Naive thymus-derived CD4-positive, alpha-beta T cell (primary cell): ENCODE data around the gene MSL3B.

ENCODE experiments used
- ATAC-seq: fragments of 150-1000 bp; cut with Tn5 transposase; 2 replicates; pipeline ENCODE4 v1.10.0; 2021; ENCODE audit warnings: mild to moderate bottlenecking, moderate library complexity
- CTCF ChIA-PET: fragments of 350-600 bp; sonication (Branson Sonifier 250); formaldehyde crosslinking; loops from one replicate; lab custom pipeline; 2021; ENCODE audit warnings: antibody characterized with exemption; lab: Charles Lee
- POLR2A ChIA-PET: fragments of 350-600 bp; sonication (Branson Sonifier 250); formaldehyde crosslinking; loops from one replicate; lab custom pipeline; 2021; ENCODE audit warnings: antibody characterized with exemption, inconsistent platforms; lab: Charles Lee
- DNase-seq, 9 donors: peaks; one replicate each; pipeline versions ENCODE4 v3.0.0 to v3.0.0-alpha.2; 2020 to 2022; ENCODE audit warnings: mixed read lengths in 1 of 9
- H3K27ac ChIP-seq: one replicate; pipeline ENCODE4 v1.7.0; 2013; ENCODE audit warnings: mild to moderate bottlenecking, low read depth, low read length, moderate library complexity
- H3K27me3 ChIP-seq, 2 donors: one replicate each; pipeline ENCODE4 v1.7.0; 2013; ENCODE audit warnings: low read length in 2 of 2, mild to moderate bottlenecking in 2 of 2, moderate library complexity in 2 of 2; ENCODE audit not compliant: control insufficient read depth in 2 of 2, insufficient read depth in 2 of 2
- H3K36me3 ChIP-seq, 3 experiments: 1 replicate in 2 of 3; 2 replicates in 1 of 3; pipeline ENCODE4 v1.7.0; 2013; ENCODE audit warnings: low read length in 3 of 3, mild to moderate bottlenecking in 3 of 3, moderate library complexity in 1 of 3; ENCODE audit not compliant: insufficient read depth in 3 of 3, control insufficient read depth in 2 of 3
- H3K4me1 ChIP-seq, 2 donors: one replicate each; pipeline ENCODE4 v1.7.0; 2013; ENCODE audit warnings: low read length in 2 of 2, mild to moderate bottlenecking in 2 of 2, moderate library complexity in 1 of 2; ENCODE audit not compliant: control insufficient read depth in 2 of 2, insufficient read depth in 2 of 2
- H3K4me3 ChIP-seq: 2 replicates; pipeline ENCODE4 v1.7.0; 2013; ENCODE audit warnings: mild to moderate bottlenecking, low read length
- H3K9me3 ChIP-seq, 3 experiments: 1 replicate in 2 of 3; 2 replicates in 1 of 3; pipeline ENCODE4 v1.7.0; 2013; ENCODE audit warnings: low read length in 3 of 3; ENCODE audit not compliant: control insufficient read depth in 2 of 3
- H3K27ac Mint-ChIP-seq, 9 donors: one replicate each; pipeline ENCODE4 v1.8.0; 2020 to 2022; ENCODE audit warnings: mixed read lengths in 9 of 9, mild to moderate bottlenecking in 8 of 9, moderate library complexity in 5 of 9, inconsistent platforms in 2 of 9
- H3K27me3 Mint-ChIP-seq, 5 donors: one replicate each; pipeline ENCODE4 v1.8.0; 2021 to 2022; ENCODE audit warnings: mixed read lengths in 5 of 5, mild to moderate bottlenecking in 1 of 5
- H3K36me3 Mint-ChIP-seq, 5 donors: one replicate each; pipeline ENCODE4 v1.8.0; 2020 to 2022; ENCODE audit warnings: mixed read lengths in 5 of 5, mild to moderate bottlenecking in 3 of 5, inconsistent platforms in 1 of 5
- H3K4me1 Mint-ChIP-seq, 7 donors: one replicate each; pipeline ENCODE4 v1.8.0; 2020 to 2022; ENCODE audit warnings: mixed read lengths in 7 of 7, mild to moderate bottlenecking in 3 of 7, inconsistent platforms in 1 of 7
- H3K4me3 Mint-ChIP-seq, 10 donors: one replicate each; pipeline ENCODE4 v1.8.0; 2020 to 2022; ENCODE audit warnings: mild to moderate bottlenecking in 10 of 10, mixed read lengths in 10 of 10, moderate library complexity in 6 of 10, inconsistent platforms in 2 of 10
- H3K9me3 Mint-ChIP-seq, 11 donors: one replicate each; pipeline ENCODE4 v1.8.0; 2020 to 2022; ENCODE audit warnings: mixed read lengths in 11 of 11, mild to moderate bottlenecking in 4 of 11, inconsistent platforms in 1 of 11, moderate library complexity in 1 of 11
- intact Hi-C, 2 donors: fragments of 100-400 bp; cut with micrococcal nuclease; formaldehyde crosslinking; loops; one replicate each; pipeline ENCODE4 v1.15.1; 2023

MSL3B gene

DNA sequence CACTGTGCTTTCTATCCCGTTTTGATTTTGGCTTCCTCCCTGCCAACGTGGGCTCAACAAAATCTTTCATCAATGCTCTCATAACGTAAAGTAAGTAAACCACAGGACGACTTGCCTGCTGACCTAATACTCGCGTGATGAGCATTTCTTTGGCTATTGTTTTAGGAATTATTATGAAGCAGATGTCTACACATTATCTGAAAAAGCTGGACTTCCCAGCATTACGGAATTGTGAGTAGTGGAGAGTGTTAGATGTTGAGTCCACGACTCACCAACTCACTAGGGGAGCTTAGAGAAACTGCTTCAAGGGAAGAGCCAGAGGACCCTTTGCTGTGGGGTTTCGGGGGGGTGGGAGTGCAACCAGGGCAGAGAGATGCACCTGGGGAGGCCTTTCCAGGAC, 35.8 kb downstream of the MSL3B start:
- no peak for DNase-seq
- Mint-ChIP-seq H3K4me3 (no peak overlapping the region), H3K36me3 (peaks cover 0 to 15% (median 0%) of the 10 kb centered on the region in 5 donors), H3K9me3 (peaks cover 0 to 3% (median 0%) of the 10 kb centered on the region in 11 donors), H3K27me3 (no peaks in the 10 kb centered on the region), H3K4me1 (peaks cover 0 to 7% (median 0%) of the 10 kb centered on the region in 7 donors), H3K27ac (no peak overlapping the region)
- CTCF ChIA-PET, result no interaction called here
- intact Hi-C loops, result no loop called here
- Histone ChIP-seq H3K4me3 (no peak overlapping the region), H3K36me3 (no peaks in the 10 kb centered on the region), H3K27me3 (no peaks in the 10 kb centered on the region), H3K27ac (no peak overlapping the region), H3K9me3 (no peaks in the 10 kb centered on the region), H3K4me1 (no peaks in the 10 kb centered on the region)
- POLR2A ChIA-PET, result no interaction called here
- no peak for ATAC-seq

DNA sequence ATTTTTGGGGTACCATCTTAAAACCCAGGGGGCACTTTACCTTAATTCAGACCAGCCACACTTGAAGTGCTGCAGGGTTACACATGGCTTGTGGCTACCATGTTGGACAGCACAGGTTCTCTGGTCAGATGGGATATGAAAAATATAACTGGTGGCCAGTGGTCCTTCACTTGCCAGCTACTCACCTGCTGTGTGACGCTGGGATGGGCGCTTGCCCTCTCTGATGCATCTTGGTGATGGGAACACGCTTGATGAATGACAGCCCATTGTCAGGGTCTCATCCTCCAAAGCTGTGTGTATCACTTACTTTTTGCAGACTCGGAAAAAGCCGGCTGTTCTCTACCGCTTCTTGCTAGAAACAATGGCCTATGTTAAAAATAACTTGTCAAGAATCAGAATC, 36.3 kb downstream of the MSL3B start:
- no peaks in the 10 kb centered on the region for H3K27me3 ChIP-seq
- Mint-ChIP-seq H3K4me3 (no peak overlapping the region), H3K4me1 (peaks cover 0 to 5% (median 0%) of the 10 kb centered on the region in 7 donors), H3K27me3 (peaks cover 0 to 2% (median 0%) of the 10 kb centered on the region in 5 donors), H3K27ac (no peak overlapping the region), H3K36me3 (peaks cover 0 to 12% (median 0%) of the 10 kb centered on the region in 5 donors), H3K9me3 (peaks cover 0 to 3% (median 0%) of the 10 kb centered on the region in 11 donors)
- H3K4me3 ChIP-seq, result no peak overlapping the region
- no peaks in the 10 kb centered on the region for H3K4me1 ChIP-seq
- no peak overlapping the region for H3K27ac ChIP-seq
- H3K9me3 ChIP-seq, result no peaks in the 10 kb centered on the region
- ATAC-seq (no peak), DNase-seq (no peak)
- CTCF ChIA-PET, result no interaction called here
- POLR2A ChIA-PET, result no interaction called here
- intact Hi-C loops, result no loop called here
- H3K36me3 ChIP-seq, result no peaks in the 10 kb centered on the region

DNA sequence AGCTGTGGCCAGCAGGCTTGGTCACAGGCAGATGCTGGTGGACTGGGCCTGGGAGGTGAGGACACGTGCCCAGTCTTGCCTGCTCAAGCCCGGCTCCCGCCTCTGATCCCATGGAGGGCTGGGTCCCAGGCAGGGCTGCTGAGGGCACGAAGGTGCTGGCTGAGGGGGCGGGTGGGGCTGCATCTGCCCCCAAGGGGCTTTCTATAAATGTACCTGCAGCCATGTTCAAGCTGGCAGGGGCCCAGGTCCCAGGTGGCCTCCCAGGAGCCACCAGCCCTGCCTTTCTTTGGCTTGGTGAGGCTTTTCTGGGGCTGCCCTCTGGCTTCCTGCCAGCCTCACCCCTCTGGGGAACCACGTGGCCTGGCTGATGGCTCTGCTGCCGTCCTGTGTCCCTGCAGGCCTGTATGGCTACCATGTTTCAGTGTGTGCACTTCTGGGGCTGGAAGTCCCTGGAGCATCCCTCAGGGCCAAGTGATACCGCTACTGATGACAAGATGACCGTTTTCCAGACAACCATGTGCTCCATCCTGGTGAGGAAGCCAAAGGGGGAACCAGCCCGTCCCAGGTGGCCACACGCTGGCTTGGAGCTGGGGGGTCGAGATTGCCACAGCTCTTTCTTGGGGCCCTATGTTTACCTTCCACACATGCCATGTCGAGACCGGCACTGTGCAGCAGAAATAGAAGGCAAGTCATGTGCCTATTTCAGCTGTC, 37.0 kb downstream of the MSL3B start:
- no peaks in the 10 kb centered on the region for H3K27me3 ChIP-seq
- ChIA-PET POLR2A (no interaction called here), CTCF (no interaction called here)
- Mint-ChIP-seq H3K4me3 (no peak overlapping the region), H3K4me1 (peaks cover 0 to 5% (median 0%) of the 10 kb centered on the region in 7 donors), H3K9me3 (peaks cover 0 to 2% (median 0%) of the 10 kb centered on the region in 11 donors), H3K27ac (no peak overlapping the region), H3K27me3 (peaks cover 0 to 9% (median 0%) of the 10 kb centered on the region in 5 donors), H3K36me3 (peaks cover 0 to 9% (median 0%) of the 10 kb centered on the region in 5 donors)
- no peak overlapping the region for H3K4me3 ChIP-seq
- ATAC-seq, result no peak
- no peak for DNase-seq
- intact Hi-C loops, result no loop called here
- no peaks in the 10 kb centered on the region for H3K36me3 ChIP-seq
- H3K27ac ChIP-seq, result no peak overlapping the region
- H3K4me1 ChIP-seq, result no peaks in the 10 kb centered on the region
- H3K9me3 ChIP-seq, result no peaks in the 10 kb centered on the region

DNA sequence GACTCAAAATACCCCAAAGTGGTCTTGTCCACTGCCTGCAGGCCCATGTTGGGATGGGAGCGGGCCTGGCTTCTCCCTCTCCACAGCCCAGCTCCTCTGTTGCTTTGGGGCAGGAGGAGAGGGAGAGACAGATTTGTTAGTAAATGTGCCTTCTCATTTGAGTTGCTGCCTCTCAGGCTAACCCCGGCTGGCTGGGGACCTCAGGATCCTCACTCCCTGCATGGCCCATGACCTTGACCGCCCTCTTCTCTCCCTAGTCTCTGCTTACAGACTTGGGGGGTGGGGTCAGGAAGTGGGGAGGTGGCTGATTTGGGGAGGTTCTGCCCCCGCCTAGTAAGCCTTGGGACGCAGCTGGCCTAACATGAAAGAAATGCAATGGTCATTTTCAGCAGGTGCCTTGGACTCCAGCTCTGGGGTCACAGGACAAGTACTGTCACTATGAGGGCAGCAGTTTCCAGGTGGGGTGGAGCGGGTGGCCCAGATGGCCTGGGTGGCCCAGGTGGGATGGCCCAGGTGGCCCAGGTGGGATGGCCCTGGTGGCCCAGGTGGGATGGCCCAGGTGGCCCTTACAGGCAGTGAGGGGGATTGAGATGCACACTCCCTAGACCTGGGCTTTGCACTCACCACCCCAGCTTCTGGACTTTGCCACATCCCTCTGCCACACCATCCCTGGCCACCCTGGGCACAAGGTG, 37.9 kb downstream of the MSL3B start:
- H3K36me3 ChIP-seq, result no peaks in the 10 kb centered on the region
- no peak overlapping the region for H3K27ac Mint-ChIP-seq
- peaks cover 0 to 4% (median 0%) of the 10 kb centered on the region in 11 donors for H3K9me3 Mint-ChIP-seq
- H3K4me3 Mint-ChIP-seq, result no peak overlapping the region
- H3K4me1 Mint-ChIP-seq, result peaks cover 0 to 5% (median 0%) of the 10 kb centered on the region in 7 donors
- DNase-seq, result no peak
- intact Hi-C loops, result no loop called here
- H3K27me3 ChIP-seq, result no peaks in the 10 kb centered on the region
- H3K27ac ChIP-seq, result no peak overlapping the region
- no peak overlapping the region for H3K4me3 ChIP-seq
- POLR2A ChIA-PET, result no interaction called here
- CTCF ChIA-PET, result no interaction called here
- no peaks in the 10 kb centered on the region for H3K4me1 ChIP-seq
- peaks cover 0 to 15% (median 0%) of the 10 kb centered on the region in 5 donors for H3K27me3 Mint-ChIP-seq
- H3K36me3 Mint-ChIP-seq, result peaks cover 0 to 6% (median 0%) of the 10 kb centered on the region in 5 donors
- ATAC-seq, result no peak
- no peaks in the 10 kb centered on the region for H3K9me3 ChIP-seq

DNA sequence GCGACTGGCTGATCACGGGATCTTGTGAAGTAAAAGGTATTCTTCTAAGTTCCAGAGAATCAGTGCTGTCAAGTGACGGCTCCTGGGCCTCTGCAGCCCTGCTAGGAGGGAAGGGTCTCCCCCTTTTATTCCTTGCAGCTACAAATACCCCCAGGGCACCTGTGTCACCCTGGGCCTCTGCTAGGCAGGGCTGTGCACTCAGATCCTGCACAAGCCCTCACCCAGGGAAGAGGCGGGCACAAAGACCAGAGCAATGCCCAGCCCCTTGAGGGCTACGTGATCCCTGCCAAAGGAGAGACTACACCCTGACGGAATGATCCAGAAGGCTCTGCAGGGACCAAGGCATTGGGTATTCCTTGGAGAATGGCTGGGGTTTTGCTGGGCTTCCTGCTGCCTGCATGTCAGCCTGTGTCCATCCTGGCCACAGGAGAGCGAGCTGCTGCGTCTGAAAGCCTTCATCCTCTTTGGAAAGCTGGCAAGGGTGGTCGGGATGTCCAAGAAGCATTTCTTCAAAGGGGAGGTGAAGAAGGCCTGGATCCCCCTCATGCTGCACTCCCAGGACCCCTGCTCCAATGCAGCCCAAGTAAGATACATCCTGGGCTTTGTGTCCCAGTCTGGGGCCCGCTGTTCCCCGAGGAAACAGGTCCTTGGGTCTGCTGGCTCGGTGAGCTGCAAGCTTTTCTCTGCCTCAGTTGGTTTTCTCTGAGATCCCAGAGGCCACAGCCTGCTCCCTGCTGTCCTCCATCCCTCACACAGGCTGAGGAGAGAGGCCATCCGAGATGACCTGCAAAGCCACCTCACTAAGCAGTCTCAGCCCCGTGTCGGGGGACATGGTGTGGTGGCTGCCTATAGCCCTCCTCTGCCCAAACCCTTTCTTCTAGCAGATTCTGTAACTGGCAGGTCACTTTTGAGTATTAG, 38.7 kb downstream of the MSL3B start:
- Mint-ChIP-seq H3K27ac (no peak overlapping the region), H3K36me3 (no peaks in the 10 kb centered on the region), H3K9me3 (peaks cover 0 to 4% (median 0%) of the 10 kb centered on the region in 11 donors), H3K27me3 (peaks cover 0 to 16% (median 0%) of the 10 kb centered on the region in 5 donors), H3K4me1 (no peaks in the 10 kb centered on the region), H3K4me3 (no peak overlapping the region)
- no peaks in the 10 kb centered on the region for H3K4me1 ChIP-seq
- H3K4me3 ChIP-seq, result no peak overlapping the region
- intact Hi-C loops, result no loop called here
- DNase-seq (no peak), ATAC-seq (no peak)
- H3K27me3 ChIP-seq, result no peaks in the 10 kb centered on the region
- no peaks in the 10 kb centered on the region for H3K9me3 ChIP-seq
- ChIA-PET POLR2A (no interaction called here), CTCF (no interaction called here)
- H3K27ac ChIP-seq, result no peak overlapping the region
- H3K36me3 ChIP-seq, result no peaks in the 10 kb centered on the region

DNA sequence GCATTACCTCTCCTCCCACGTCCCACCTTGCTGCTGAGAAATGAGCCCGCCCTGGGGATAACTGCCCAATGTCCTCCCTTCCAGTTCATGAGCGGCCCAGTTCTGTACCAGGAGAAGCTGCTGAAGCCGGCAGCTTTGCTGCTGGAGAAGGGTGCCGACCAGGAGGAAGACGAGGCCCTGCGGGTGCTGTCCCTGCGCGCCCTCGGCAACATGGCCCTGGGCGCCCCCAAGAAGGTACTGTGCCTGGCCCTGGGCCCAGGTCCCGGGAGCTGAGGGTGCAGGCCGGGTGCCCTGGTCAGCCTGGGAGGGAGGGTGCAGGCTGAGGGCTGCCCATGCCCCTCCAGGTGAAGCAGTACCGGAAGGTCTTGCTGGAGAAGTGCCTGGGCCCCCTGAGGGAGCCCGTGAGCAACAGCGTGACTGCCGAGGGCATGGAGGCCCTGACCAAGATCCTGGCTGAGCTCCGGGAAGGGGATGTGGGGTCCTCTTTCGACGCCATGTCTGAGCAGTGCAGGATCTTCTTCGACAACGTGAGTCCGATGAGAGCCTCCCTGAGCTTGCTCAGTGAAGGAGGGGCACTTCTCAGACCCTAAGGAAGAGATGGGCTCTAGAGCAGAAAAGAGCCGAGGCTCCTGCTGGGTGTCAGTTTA, 39.5 kb downstream of the MSL3B start:
- Histone ChIP-seq H3K36me3 (no peaks in the 10 kb centered on the region), H3K9me3 (no peaks in the 10 kb centered on the region), H3K4me3 (no peak overlapping the region), H3K27ac (no peak overlapping the region), H3K27me3 (no peaks in the 10 kb centered on the region), H3K4me1 (no peaks in the 10 kb centered on the region)
- ChIA-PET CTCF (no interaction called here), POLR2A (no interaction called here)
- ATAC-seq (no peak), DNase-seq (no peak)
- Mint-ChIP-seq H3K4me3 (no peak overlapping the region), H3K9me3 (peaks cover 0 to 4% (median 0%) of the 10 kb centered on the region in 11 donors), H3K27ac (no peak overlapping the region), H3K36me3 (no peaks in the 10 kb centered on the region), H3K27me3 (peaks cover 0 to 16% (median 0%) of the 10 kb centered on the region in 5 donors), H3K4me1 (no peaks in the 10 kb centered on the region)
- intact Hi-C loops, result no loop called here
